Measurements from ENCODE around the gene MYNN. TPM values are rescaled to one million over a fixed set of nuclear protein-coding genes. Genes with fewer than 3 reads are reported as not detected.

Gene MYNN
- total RNA-seq, 1 experiment from 2014 or later, result 10.6 TPM

DNA sequence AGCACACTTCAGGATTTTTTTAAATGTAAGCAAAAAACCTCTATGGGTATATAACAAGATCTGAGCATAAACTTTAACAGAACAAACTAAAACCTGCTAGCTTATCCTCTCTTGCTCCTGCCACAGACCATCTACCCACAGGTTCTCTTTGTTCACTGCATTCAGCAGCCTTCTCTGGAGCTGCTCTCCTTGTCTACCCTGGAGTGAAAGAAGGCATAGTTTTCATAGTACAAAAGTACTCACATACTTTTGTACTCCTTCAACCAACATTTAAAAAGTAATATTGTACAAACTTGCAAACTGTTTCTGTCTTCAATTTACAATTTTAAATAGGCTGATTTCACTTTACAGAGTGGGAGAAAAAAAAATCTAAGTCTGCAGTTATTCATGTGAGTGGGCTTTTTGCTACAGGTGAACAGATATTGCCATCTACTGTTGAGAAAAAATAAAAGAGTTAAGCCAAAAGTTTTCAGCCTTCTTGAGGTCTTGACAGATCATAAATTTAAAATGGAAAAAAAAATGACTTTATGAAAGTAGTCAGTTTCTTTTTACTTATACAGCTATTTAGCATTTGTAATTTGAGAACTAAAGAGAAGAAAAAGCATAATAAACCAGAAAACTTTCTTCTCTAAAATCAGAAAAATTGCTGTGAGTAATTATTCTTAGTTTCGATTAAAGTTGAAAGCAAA lies 28.7 kb upstream of the MYNN start:
- Mint-ChIP-seq H3K4me1 (ENCODE audit: low read depth, unreplicated experiment) (peaks cover 8% of the 10 kb centered on the region), H3K27me3 (ENCODE audit: insufficient read depth, unreplicated experiment) (peaks cover 2% of the 10 kb centered on the region), H3K9me3 (ENCODE audit: unreplicated experiment) (no peaks in the 10 kb centered on the region), H3K4me3 (ENCODE audit: unreplicated experiment) (no peak overlapping the region), H3K36me3 (ENCODE audit: insufficient read depth, unreplicated experiment) (no peaks in the 10 kb centered on the region), H3K27ac (ENCODE audit: unreplicated experiment) (no peak overlapping the region)
- intact Hi-C loops (cut with micrococcal nuclease; ENCODE audit: unreplicated experiment), result loop anchor here (1.0 to 2.0 kb wide), 2 partner anchors 75 to 612 kb away; no protein-coding TSS in a partner anchor
- TF ChIP-seq, protein P1, sequence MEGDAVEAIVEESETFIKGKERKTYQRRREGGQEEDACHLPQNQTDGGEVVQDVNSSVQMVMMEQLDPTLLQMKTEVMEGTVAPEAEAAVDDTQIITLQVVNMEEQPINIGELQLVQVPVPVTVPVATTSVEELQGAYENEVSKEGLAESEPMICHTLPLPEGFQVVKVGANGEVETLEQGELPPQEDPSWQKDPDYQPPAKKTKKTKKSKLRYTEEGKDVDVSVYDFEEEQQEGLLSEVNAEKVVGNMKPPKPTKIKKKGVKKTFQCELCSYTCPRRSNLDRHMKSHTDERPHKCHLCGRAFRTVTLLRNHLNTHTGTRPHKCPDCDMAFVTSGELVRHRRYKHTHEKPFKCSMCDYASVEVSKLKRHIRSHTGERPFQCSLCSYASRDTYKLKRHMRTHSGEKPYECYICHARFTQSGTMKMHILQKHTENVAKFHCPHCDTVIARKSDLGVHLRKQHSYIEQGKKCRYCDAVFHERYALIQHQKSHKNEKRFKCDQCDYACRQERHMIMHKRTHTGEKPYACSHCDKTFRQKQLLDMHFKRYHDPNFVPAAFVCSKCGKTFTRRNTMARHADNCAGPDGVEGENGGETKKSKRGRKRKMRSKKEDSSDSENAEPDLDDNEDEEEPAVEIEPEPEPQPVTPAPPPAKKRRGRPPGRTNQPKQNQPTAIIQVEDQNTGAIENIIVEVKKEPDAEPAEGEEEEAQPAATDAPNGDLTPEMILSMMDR (IDR thresholded peaks at IDR 0.05; ENCODE audit: insufficient read depth in 1 of 2, low read depth in 1 of 2, low read length in 1 of 2, severe bottlenecking in 1 of 2, unreplicated experiment in 1 of 2), result peak; percentile 30 to 31
- H3K9me3 ChIP-seq, result no peaks in the 10 kb centered on the region
- no peak overlapping the region for H3K4me3 ChIP-seq (ENCODE audit: low read depth, low read length)
- ChIA-PET POLR2A (no interaction called here), CTCF (interaction anchor here (1.0 kb wide), 1 partner anchor 595 kb away, joined by 3 read pairs; no protein-coding TSS in a partner anchor)
- H3K4me1 ChIP-seq, result peaks cover 12% of the 10 kb centered on the region; the same call in 1 of the 2 replicates
- no peak for DNase-seq
- no peaks in the 10 kb centered on the region for H3K27me3 ChIP-seq (replicated peaks; ENCODE audit: control insufficient read depth, insufficient read depth, low read length)
- no TSS peak for BruUV-seq (replicated peaks)
- H3K36me3 ChIP-seq (ENCODE audit: control insufficient read depth, insufficient read depth, low read length), result no peaks in the 10 kb centered on the region

- no peak overlapping the region for H3K4me3 ChIP-seq (ENCODE audit: low read depth, low read length)
- Mint-ChIP-seq H3K27me3 (ENCODE audit: insufficient read depth, unreplicated experiment) (peaks cover 2% of the 10 kb centered on the region), H3K4me1 (ENCODE audit: low read depth, unreplicated experiment) (peaks cover 8% of the 10 kb centered on the region), H3K27ac (ENCODE audit: unreplicated experiment) (no peak overlapping the region), H3K36me3 (ENCODE audit: insufficient read depth, unreplicated experiment) (no peaks in the 10 kb centered on the region), H3K4me3 (ENCODE audit: unreplicated experiment) (no peak overlapping the region), H3K9me3 (ENCODE audit: unreplicated experiment) (no peaks in the 10 kb centered on the region)
- intact Hi-C loops (cut with micrococcal nuclease; ENCODE audit: unreplicated experiment), result no loop called here
- no peaks in the 10 kb centered on the region for H3K27me3 ChIP-seq (replicated peaks; ENCODE audit: control insufficient read depth, insufficient read depth, low read length)
- BruUV-seq (replicated peaks), result no TSS peak
- no peaks in the 10 kb centered on the region for H3K36me3 ChIP-seq (ENCODE audit: control insufficient read depth, insufficient read depth, low read length)
- no peaks in the 10 kb centered on the region for H3K9me3 ChIP-seq
- peaks cover 12% of the 10 kb centered on the region; the same call in 1 of the 2 replicates for H3K4me1 ChIP-seq
- no peak for DNase-seq
- ChIA-PET POLR2A (no interaction called here), CTCF (no interaction called here)
- TF ChIP-seq, protein P1 (IDR thresholded peaks at IDR 0.05; ENCODE audit: insufficient read depth in 1 of 2, low read depth in 1 of 2, low read length in 1 of 2, severe bottlenecking in 1 of 2, unreplicated experiment in 1 of 2), result no peak
These were observed 26.3 kb upstream of the MYNN start for GRCh38 chr3:169746924-169747323.

GRCh38 chr3:169748670-169749069 lies 24.5 kb upstream of the MYNN start:
- H3K27me3 ChIP-seq (replicated peaks; ENCODE audit: control insufficient read depth, insufficient read depth, low read length), result no peaks in the 10 kb centered on the region
- Mint-ChIP-seq H3K36me3 (ENCODE audit: insufficient read depth, unreplicated experiment) (no peaks in the 10 kb centered on the region), H3K27me3 (ENCODE audit: insufficient read depth, unreplicated experiment) (peaks cover 2% of the 10 kb centered on the region), H3K9me3 (ENCODE audit: unreplicated experiment) (no peaks in the 10 kb centered on the region), H3K4me3 (ENCODE audit: unreplicated experiment) (no peak overlapping the region), H3K4me1 (ENCODE audit: low read depth, unreplicated experiment) (peaks cover 8% of the 10 kb centered on the region), H3K27ac (ENCODE audit: unreplicated experiment) (no peak overlapping the region)
- ChIA-PET POLR2A (no interaction called here), CTCF (no interaction called here)
- intact Hi-C loops (cut with micrococcal nuclease; ENCODE audit: unreplicated experiment), result no loop called here
- TF ChIP-seq, protein P1 (IDR thresholded peaks at IDR 0.05; ENCODE audit: insufficient read depth in 1 of 2, low read depth in 1 of 2, low read length in 1 of 2, severe bottlenecking in 1 of 2, unreplicated experiment in 1 of 2), result no peak
- H3K36me3 ChIP-seq (ENCODE audit: control insufficient read depth, insufficient read depth, low read length), result no peaks in the 10 kb centered on the region
- no peaks in the 10 kb centered on the region for H3K9me3 ChIP-seq
- no peak overlapping the region for H3K4me3 ChIP-seq (ENCODE audit: low read depth, low read length)
- peaks cover 12% of the 10 kb centered on the region; the same call in 1 of the 2 replicates for H3K4me1 ChIP-seq
- no TSS peak for BruUV-seq (replicated peaks)
- no peak for DNase-seq
